Nephron progenitor cell (in vitro differentiated cells): ENCODE measurements around the gene SLAMF8.

ENCODE experiments used
- DNase-seq: peaks from one replicate; pipeline ENCODE4 v3.0.0; 2021
- H3K27ac Mint-ChIP-seq: 2 replicates; pipeline ENCODE4 v1.8.0; 2021; ENCODE audit warnings: mild to moderate bottlenecking, moderate library complexity, mixed read lengths
- H3K27me3 Mint-ChIP-seq: 2 replicates; pipeline ENCODE4 v1.8.0; 2021; ENCODE audit warnings: mild to moderate bottlenecking, low read depth, mixed read lengths; ENCODE audit not compliant: poor library complexity
- H3K36me3 Mint-ChIP-seq: 2 replicates; pipeline ENCODE4 v1.8.0; 2021; ENCODE audit warnings: low read depth, mixed read lengths
- H3K4me1 Mint-ChIP-seq: 2 replicates; pipeline ENCODE4 v1.8.0; 2021; ENCODE audit warnings: mixed read lengths
- H3K4me3 Mint-ChIP-seq: 2 replicates; pipeline ENCODE4 v1.8.0; 2021; ENCODE audit warnings: mild to moderate bottlenecking, moderate library complexity, mixed read lengths
- H3K9me3 Mint-ChIP-seq: 2 replicates; pipeline ENCODE4 v1.8.0; 2021; ENCODE audit warnings: mild to moderate bottlenecking, moderate library complexity, mixed read lengths
- TF ChIP-seq, protein P1 (sequence below): fragments of 200-600 bp; sonication (generic); IDR thresholded peaks from 2 replicates; pipeline ENCODE4 v1.5.0; 2021; ENCODE audit warnings: antibody characterized with exemption

SLAMF8 gene

GRCh38 chr1:159879136-159879535 lies 52.5 kb downstream of the SLAMF8 start:
- H3K4me3 Mint-ChIP-seq, result no peak overlapping the region
- DNase-seq, result no peak
- no peaks in the 10 kb centered on the region for H3K9me3 Mint-ChIP-seq
- no peaks in the 10 kb centered on the region for H3K36me3 Mint-ChIP-seq
- peaks cover 4% of the 10 kb centered on the region for H3K27me3 Mint-ChIP-seq
- H3K27ac Mint-ChIP-seq, result no peak overlapping the region
- no peaks in the 10 kb centered on the region for H3K4me1 Mint-ChIP-seq
- TF ChIP-seq, protein P1, sequence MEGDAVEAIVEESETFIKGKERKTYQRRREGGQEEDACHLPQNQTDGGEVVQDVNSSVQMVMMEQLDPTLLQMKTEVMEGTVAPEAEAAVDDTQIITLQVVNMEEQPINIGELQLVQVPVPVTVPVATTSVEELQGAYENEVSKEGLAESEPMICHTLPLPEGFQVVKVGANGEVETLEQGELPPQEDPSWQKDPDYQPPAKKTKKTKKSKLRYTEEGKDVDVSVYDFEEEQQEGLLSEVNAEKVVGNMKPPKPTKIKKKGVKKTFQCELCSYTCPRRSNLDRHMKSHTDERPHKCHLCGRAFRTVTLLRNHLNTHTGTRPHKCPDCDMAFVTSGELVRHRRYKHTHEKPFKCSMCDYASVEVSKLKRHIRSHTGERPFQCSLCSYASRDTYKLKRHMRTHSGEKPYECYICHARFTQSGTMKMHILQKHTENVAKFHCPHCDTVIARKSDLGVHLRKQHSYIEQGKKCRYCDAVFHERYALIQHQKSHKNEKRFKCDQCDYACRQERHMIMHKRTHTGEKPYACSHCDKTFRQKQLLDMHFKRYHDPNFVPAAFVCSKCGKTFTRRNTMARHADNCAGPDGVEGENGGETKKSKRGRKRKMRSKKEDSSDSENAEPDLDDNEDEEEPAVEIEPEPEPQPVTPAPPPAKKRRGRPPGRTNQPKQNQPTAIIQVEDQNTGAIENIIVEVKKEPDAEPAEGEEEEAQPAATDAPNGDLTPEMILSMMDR, result no peak

GRCh38 chr1:159879977-159880376 lies 53.3 kb downstream of the SLAMF8 start:
- Mint-ChIP-seq H3K9me3 (no peaks in the 10 kb centered on the region), H3K36me3 (no peaks in the 10 kb centered on the region), H3K27me3 (no peaks in the 10 kb centered on the region), H3K4me3 (no peak overlapping the region), H3K4me1 (no peaks in the 10 kb centered on the region), H3K27ac (no peak overlapping the region)
- no peak for DNase-seq
- TF ChIP-seq, protein P1, result no peak

- no peak overlapping the region for H3K4me3 Mint-ChIP-seq
- no peaks in the 10 kb centered on the region for H3K36me3 Mint-ChIP-seq
- no peaks in the 10 kb centered on the region for H3K9me3 Mint-ChIP-seq
- TF ChIP-seq, protein P1, result no peak
- H3K27ac Mint-ChIP-seq, result no peak overlapping the region
- no peak for DNase-seq
- no peaks in the 10 kb centered on the region for H3K4me1 Mint-ChIP-seq
- H3K27me3 Mint-ChIP-seq, result peaks cover under 1% of the 10 kb centered on the region
Observed at GRCh38 chr1:159880430-159880829, 53.8 kb downstream of the SLAMF8 start.

DNA sequence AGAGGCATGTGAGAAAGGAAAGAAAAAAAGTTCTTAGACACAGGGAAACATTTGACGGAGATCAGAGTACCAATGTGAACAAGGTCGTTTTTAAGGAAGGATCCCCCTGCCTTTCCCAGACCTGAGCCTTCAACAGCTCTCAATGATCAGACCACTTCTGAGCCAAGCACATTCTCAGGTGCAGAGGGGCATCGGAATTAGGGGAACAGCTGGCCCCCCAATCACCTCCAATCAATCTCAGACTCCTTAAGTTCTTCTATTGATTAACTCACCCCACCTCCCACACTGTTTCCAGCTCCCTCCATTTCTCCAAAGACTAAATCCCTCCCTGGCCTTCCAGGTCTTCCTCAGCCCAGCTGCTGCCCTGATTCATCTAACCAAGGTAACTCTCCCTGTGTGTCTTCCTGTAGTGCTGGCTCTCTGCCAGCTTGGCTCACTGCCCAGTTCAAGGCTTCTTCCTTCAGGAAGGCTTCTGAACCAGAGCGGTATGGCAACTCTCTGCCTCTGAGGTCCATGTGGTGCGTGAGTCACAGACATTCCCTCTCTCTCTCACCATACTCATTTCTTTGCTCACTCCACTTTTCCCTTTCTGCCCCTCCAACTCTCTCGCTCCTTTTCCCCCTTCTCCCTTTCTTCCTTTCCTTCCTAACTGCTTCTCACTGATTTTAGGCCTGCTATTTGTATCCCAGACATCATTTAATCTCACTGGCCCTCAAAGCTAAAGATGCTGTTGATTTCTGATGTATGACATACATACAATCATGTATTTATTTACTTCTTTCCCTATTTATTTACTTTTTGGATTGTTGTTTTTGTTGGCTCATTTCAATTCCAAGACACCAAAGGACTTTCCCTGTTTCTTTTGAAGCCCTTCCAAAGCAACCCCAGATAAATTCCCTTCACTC lies 55.2 kb downstream of the SLAMF8 start:
- no peak for DNase-seq
- Mint-ChIP-seq H3K9me3 (no peaks in the 10 kb centered on the region), H3K27me3 (peaks cover 7% of the 10 kb centered on the region), H3K36me3 (no peaks in the 10 kb centered on the region), H3K27ac (no peak overlapping the region), H3K4me1 (no peaks in the 10 kb centered on the region), H3K4me3 (no peak overlapping the region)
- TF ChIP-seq, protein P1, result no peak

GRCh38 chr1:159882527-159882862 lies 55.8 kb downstream of the SLAMF8 start:
- H3K4me1 Mint-ChIP-seq, result no peaks in the 10 kb centered on the region
- no peaks in the 10 kb centered on the region for H3K9me3 Mint-ChIP-seq
- H3K27ac Mint-ChIP-seq, result no peak overlapping the region
- H3K27me3 Mint-ChIP-seq, result peaks cover 7% of the 10 kb centered on the region
- H3K36me3 Mint-ChIP-seq, result no peaks in the 10 kb centered on the region
- TF ChIP-seq, protein P1, result no peak
- H3K4me3 Mint-ChIP-seq, result no peak overlapping the region
- DNase-seq, result no peak

GRCh38 chr1:159883134-159883533 lies 56.5 kb downstream of the SLAMF8 start:
- no peak for DNase-seq
- no peak overlapping the region for H3K4me3 Mint-ChIP-seq
- no peaks in the 10 kb centered on the region for H3K36me3 Mint-ChIP-seq
- no peak overlapping the region for H3K27ac Mint-ChIP-seq
- H3K27me3 Mint-ChIP-seq, result peaks cover 7% of the 10 kb centered on the region
- TF ChIP-seq, protein P1, result no peak
- H3K4me1 Mint-ChIP-seq, result no peaks in the 10 kb centered on the region
- no peaks in the 10 kb centered on the region for H3K9me3 Mint-ChIP-seq
